ACC112 (cell line): ENCODE data around the gene HLF.

Source experiments
- H2AFZ ChIP-seq: fragments of 200-600 bp; sonication (generic); one replicate; pipeline ENCODE4 v1.6.0; 2017; ENCODE audit warnings: antibody characterized with exemption, low read length; ENCODE audit not compliant: unreplicated experiment
- H3K27ac ChIP-seq: fragments of 200-600 bp; sonication (generic); 2 replicates; pipeline ENCODE4 v1.5.1; 2014; ENCODE audit warnings: low read depth, mild to moderate bottlenecking, antibody characterized with exemption, low read length, moderate library complexity
- H3K27me3 ChIP-seq: fragments of 200-600 bp; sonication (generic); 2 replicates; pipeline ENCODE4 v1.6.1; 2014; ENCODE audit warnings: mild to moderate bottlenecking, antibody characterized with exemption, low read length, moderate library complexity, mixed read lengths; ENCODE audit not compliant: insufficient read depth
- H3K36me3 ChIP-seq: fragments of 200-600 bp; sonication (generic); 2 replicates; pipeline ENCODE4 v1.6.1; 2016; ENCODE audit warnings: mild to moderate bottlenecking, antibody characterized with exemption, low read length, moderate library complexity, mixed read lengths; ENCODE audit not compliant: insufficient read depth
- H3K4me1 ChIP-seq: fragments of 200-600 bp; sonication (generic); one replicate; pipeline ENCODE4 v1.6.1; 2016; ENCODE audit warnings: low read length, mixed read lengths; ENCODE audit not compliant: insufficient read depth, unreplicated experiment, control insufficient read depth
- H3K4me3 ChIP-seq: fragments of 200-600 bp; sonication (generic); 2 replicates; pipeline ENCODE4 v1.5.1; 2014; ENCODE audit warnings: mild to moderate bottlenecking, low read depth, low read length
- H3K79me2 ChIP-seq: fragments of 200-600 bp; sonication (generic); one replicate; pipeline ENCODE4 v1.6.0; 2016; ENCODE audit warnings: low read length; ENCODE audit not compliant: control insufficient read depth, unreplicated experiment, insufficient read depth

The HLF gene

DNA sequence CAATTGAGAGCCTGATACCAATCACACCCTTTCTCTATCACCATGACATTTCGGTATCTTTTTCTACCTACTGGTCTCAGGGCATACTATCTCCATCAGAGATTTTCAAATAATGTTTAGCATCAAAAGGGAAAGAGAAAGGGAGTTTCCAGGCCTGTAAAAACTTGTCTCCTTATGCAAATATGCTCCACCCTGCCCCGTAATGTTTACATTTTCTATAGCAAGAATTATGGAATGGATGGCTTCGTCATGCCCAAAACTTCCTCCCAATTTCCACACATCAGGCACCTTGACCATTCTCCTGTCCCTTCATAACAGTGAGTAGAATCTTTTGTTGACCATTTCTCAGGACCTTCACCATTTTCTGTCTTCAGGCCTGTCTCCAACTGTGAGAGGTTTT is 30.9 kb upstream of the HLF start:
- H3K27me3 ChIP-seq = peaks cover 32% of the 10 kb centered on the region
- no peaks in the 10 kb centered on the region for H3K36me3 ChIP-seq
- H3K4me3 ChIP-seq = no peak overlapping the region
- H3K27ac ChIP-seq = no peak overlapping the region
- no peak overlapping the region for H2AFZ ChIP-seq
- H3K4me1 ChIP-seq = no peaks in the 10 kb centered on the region
- H3K79me2 ChIP-seq = no peaks in the 10 kb centered on the region

DNA sequence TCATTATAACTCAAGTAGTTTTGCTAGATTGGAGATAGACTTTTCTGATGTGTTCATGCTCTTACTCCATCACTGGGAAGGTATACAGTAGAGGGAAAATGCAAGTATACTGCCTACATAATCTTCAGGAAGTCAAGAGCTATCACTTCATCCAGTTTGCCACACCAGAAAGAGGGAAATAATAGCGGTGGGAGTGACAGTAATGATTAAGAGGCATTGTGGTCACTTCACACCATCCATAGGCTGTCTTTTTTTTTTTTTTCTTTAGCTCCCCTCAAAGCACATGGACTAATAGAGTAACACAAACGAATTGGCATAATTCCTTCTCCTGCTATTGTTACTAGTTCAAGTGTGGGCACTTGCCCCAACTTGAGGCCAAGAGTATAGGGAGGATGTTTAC is 28.4 kb upstream of the HLF start:
- Histone ChIP-seq H3K4me1 (no peaks in the 10 kb centered on the region), H3K4me3 (no peak overlapping the region), H3K79me2 (no peaks in the 10 kb centered on the region), H3K27me3 (peaks cover 30% of the 10 kb centered on the region), H3K36me3 (no peaks in the 10 kb centered on the region), H3K27ac (no peak overlapping the region), H2AFZ (no peak overlapping the region)

DNA sequence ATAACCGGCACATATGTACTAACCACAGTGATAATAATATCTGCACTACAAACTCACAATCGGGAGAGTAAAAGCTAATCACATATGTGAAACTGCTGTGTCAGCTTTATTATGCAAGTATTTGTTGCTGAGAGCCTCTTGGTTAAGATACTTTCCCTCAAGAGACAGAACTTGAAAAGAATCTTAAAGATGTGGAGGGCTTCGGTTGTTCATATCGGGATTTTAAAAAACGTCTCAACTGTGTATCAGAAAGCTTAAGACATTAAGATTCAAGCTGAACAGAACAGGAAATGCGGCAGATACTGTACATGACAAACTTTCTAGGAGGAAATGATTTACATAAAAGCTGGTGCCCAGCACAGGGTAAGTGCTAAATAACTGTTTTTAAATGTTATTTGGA is 27.5 kb upstream of the HLF start:
- Histone ChIP-seq H3K4me3 (0 out of 2 replicates have a peak overlapping the region, but pooled peaks have one; percentile 13), H3K36me3 (no peaks in the 10 kb centered on the region), H3K4me1 (no peaks in the 10 kb centered on the region), H3K27ac (no peak overlapping the region), H3K27me3 (peaks cover 37% of the 10 kb centered on the region), H2AFZ (no peak overlapping the region), H3K79me2 (no peaks in the 10 kb centered on the region)

DNA sequence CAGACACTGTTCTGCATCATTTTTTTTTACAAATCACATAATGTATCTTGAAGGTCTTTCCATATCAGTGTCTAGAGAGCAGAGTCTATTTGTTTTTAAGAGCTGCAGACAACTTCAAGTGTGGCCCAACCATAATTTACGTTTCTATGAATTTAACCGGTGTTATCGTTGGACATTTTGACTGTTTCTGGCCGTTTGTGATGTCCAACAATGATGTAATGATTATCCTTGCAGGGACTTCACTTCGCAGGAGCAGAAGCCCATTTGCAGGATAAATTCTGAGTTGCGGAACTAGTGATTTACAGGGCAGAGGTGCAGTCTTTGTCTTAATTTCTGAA is 26.9 kb upstream of the HLF start:
- H3K27ac ChIP-seq = no peak overlapping the region
- H3K27me3 ChIP-seq = peaks cover 42% of the 10 kb centered on the region
- H3K4me1 ChIP-seq = no peaks in the 10 kb centered on the region
- H2AFZ ChIP-seq = peak overlapping the region; percentile 79
- no peaks in the 10 kb centered on the region for H3K36me3 ChIP-seq
- peak overlapping the region; percentile 79 for H3K4me3 ChIP-seq
- no peaks in the 10 kb centered on the region for H3K79me2 ChIP-seq

DNA sequence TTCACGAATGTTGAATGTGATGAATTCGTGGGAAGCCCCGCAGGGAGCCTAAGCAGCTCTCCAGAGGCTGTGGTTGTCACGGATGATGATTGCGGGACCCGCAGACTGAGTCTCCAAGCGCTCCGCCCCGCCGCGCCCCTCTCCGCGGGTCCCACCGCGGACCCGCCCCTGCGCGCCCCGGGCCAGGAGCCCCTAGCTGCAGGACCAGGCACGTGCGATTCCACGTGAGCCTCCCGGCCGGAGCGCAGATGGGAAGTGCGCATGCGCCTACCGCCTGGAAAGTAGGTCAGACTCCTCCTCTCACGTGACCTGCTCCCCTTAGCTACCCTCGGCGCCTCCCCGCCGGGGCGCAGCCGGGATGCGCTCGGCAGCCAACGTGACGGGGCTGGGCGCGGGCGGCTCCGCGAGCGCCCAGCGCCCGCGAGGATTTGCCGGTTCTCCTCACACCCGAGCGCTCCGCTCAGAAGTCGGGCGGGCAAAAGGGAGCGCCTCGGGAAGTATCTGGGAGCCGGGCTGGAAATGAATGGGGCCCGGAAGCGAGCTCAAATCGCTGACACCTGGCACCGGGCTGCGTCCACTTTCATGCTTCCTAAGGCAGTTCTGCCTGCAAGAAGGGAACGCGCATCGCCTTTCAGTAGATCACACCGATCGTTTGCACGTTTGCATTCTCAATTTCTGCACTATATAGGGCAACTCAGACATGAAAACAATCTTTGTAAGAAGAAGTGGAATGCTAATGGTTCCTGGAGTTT is 26.4 kb upstream of the HLF start:
- Histone ChIP-seq H2AFZ (peak overlapping the region; percentile 79), H3K79me2 (no peaks in the 10 kb centered on the region), H3K4me1 (no peaks in the 10 kb centered on the region), H3K27ac (no peak overlapping the region), H3K27me3 (peaks cover 48% of the 10 kb centered on the region), H3K36me3 (no peaks in the 10 kb centered on the region), H3K4me3 (peak overlapping the region; percentile 79)

DNA sequence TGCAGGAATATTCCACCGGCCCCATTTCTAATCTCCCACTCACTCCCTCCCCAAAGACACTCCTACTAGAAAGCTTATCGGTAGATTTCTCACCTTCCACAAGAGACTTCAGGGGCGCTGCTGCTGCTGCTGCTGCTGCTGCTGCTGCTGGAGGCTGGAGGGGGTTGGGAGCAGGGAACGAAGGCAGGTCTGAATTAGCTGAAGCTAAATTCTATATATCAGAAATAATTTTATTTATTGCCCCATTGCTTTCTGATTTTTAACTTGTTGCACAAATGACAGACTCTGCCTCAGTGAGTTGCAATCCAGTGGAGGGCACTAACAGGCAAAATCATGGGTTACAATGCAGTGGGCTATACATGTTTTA is 25.8 kb upstream of the HLF start:
- Histone ChIP-seq H3K27ac (no peak overlapping the region), H3K79me2 (no peaks in the 10 kb centered on the region), H3K4me3 (peak overlapping the region; percentile 79), H3K4me1 (no peaks in the 10 kb centered on the region), H2AFZ (peak overlapping the region; percentile 66), H3K36me3 (no peaks in the 10 kb centered on the region), H3K27me3 (peaks cover 53% of the 10 kb centered on the region)

DNA sequence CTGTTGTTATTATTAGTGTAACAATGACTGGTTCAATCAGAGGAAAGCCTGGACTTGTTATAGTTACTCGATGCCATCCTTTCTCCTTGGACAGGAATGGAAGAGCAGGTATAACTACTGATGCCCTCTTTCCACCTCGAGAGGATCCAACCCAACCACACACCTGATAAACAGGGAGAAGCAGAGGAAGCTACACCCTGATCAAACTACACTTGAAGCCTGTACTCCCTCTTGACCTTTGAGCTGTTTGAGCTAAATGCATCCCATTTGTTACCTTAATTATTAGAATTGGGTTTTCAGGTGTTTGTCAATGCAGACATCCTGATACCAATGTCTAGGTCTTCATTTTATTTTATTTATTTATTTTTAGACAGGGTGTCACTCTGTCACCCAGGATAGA is 23.7 kb upstream of the HLF start:
- Histone ChIP-seq H3K4me1 (no peaks in the 10 kb centered on the region), H3K27ac (no peak overlapping the region), H3K36me3 (no peaks in the 10 kb centered on the region), H3K4me3 (no peak overlapping the region), H2AFZ (no peak overlapping the region), H3K27me3 (peaks cover 74% of the 10 kb centered on the region), H3K79me2 (no peaks in the 10 kb centered on the region)

DNA sequence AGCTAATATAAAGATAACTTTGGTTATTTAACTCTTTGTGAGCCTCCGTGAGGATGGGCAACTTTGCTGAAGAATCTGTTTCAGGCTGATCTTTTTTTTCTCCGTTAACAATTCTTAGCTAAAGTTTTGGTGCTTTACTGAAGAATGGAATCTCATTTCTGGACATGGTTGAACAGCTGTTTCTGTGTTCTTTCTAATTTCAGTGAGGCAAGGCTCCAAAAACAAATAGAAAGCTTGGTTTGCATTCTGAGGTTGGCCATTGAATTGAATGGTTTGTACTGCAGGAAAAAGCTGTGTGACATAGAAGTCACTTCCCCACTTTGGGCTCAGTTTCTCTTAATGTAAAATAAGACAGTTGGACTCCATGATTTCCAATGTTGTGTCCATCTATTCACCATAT is 22.3 kb upstream of the HLF start:
- H3K36me3 ChIP-seq = no peaks in the 10 kb centered on the region
- no peaks in the 10 kb centered on the region for H3K4me1 ChIP-seq
- no peak overlapping the region for H3K4me3 ChIP-seq
- H3K27me3 ChIP-seq = peaks cover 80% of the 10 kb centered on the region
- H3K27ac ChIP-seq = no peak overlapping the region
- H2AFZ ChIP-seq = no peak overlapping the region
- H3K79me2 ChIP-seq = no peaks in the 10 kb centered on the region

DNA sequence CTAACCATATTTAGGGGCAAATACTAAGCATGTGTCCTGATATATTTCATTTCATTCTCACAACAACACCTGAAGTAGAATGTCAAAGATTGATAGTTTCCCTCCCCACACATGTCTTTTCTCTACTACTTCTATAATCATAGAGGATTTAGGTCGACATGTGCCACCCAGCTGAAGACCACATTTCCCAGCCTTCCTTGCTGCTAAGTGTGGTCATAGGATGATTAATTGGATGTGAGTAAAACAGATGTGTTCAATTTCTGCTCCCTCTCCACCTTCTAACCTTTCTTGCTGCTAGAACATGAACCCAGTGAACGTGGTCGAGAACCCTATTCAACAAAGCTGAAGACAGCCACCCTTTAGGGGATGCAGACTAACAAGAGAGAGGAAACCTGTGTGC is 18.8 kb upstream of the HLF start:
- Histone ChIP-seq H3K27me3 (peaks cover 81% of the 10 kb centered on the region), H3K4me3 (no peak overlapping the region), H3K36me3 (no peaks in the 10 kb centered on the region), H2AFZ (no peak overlapping the region), H3K4me1 (no peaks in the 10 kb centered on the region), H3K27ac (no peak overlapping the region), H3K79me2 (no peaks in the 10 kb centered on the region)

DNA sequence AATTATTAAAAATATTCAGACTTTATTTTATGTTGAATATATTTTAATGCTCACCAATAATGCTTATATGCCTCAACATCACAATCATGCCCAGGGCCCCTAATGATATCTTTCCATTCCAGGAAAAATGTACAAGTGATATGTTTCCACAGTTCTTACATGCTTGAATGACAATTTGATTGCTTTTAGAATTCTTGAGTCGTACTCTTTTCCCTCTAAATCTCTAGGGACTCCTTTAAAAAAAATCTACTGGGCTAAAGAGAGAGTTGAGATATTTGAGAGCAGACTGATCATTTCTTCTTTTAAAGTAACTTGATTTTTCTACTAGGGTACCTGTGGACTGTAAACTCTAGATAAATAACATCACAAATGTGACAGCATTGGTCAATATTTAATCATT is 18.2 kb upstream of the HLF start:
- H2AFZ ChIP-seq = no peak overlapping the region
- no peak overlapping the region for H3K27ac ChIP-seq
- H3K27me3 ChIP-seq = peaks cover 81% of the 10 kb centered on the region
- H3K79me2 ChIP-seq = no peaks in the 10 kb centered on the region
- no peak overlapping the region for H3K4me3 ChIP-seq
- no peaks in the 10 kb centered on the region for H3K4me1 ChIP-seq
- no peaks in the 10 kb centered on the region for H3K36me3 ChIP-seq

DNA sequence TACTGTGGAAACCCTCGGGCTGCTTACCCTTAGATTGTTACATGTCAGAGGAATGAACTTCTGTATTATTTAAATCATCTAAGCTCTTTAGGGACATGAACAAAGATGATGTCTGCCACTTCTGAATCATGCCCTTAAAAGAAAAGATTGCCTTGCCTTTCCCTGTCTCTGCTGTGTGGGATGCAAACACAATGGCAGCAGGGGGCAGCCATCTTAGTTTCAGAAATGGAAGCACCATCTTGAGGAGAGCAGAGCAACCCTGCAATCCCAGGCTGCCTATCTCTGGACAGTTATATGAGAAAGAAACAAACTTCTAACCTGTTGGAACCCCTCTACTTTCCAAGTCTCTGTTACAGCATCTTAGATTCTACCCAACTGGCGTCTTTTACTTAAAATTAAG is 16.7 kb upstream of the HLF start:
- no peaks in the 10 kb centered on the region for H3K4me1 ChIP-seq
- H3K27me3 ChIP-seq = peaks cover 77% of the 10 kb centered on the region
- no peak overlapping the region for H2AFZ ChIP-seq
- no peaks in the 10 kb centered on the region for H3K79me2 ChIP-seq
- H3K36me3 ChIP-seq = no peaks in the 10 kb centered on the region
- H3K27ac ChIP-seq = no peak overlapping the region
- no peak overlapping the region for H3K4me3 ChIP-seq
